NT2/D1 (cell line): ENCODE results near the gene ANKFN1.

Source experiments
- DNase-seq: peaks from one replicate; pipeline ENCODE4 v3.0.0-alpha.2; 2011; ENCODE audit warnings: low read depth, low spot score
- H3K27me3 ChIP-seq: 2 replicates; pipeline ENCODE4 v1.6.0; 2011; ENCODE audit warnings: mild to moderate bottlenecking; ENCODE audit not compliant: insufficient read length, insufficient read depth
- H3K36me3 ChIP-seq: 2 replicates; pipeline ENCODE4 v1.6.1; 2011; ENCODE audit warnings: mild to moderate bottlenecking, low read length, mixed read lengths; ENCODE audit not compliant: insufficient read depth, insufficient read length
- H3K4me1 ChIP-seq: 2 replicates; pipeline ENCODE4 v1.5.1; 2011; ENCODE audit not compliant: insufficient read depth, insufficient read length
- H3K4me3 ChIP-seq: 2 replicates; pipeline ENCODE4 v1.5.1; 2011; ENCODE audit warnings: low read depth; ENCODE audit not compliant: insufficient read length
- H3K9ac ChIP-seq: 2 replicates; pipeline ENCODE4 v1.6.0; 2011; ENCODE audit warnings: low read depth; ENCODE audit not compliant: insufficient read length
- H3K9me3 ChIP-seq: 2 replicates; pipeline ENCODE4 v1.5.1; 2011; ENCODE audit warnings: mild to moderate bottlenecking, low read length; ENCODE audit not compliant: insufficient read depth
- SUZ12 ChIP-seq: IDR thresholded peaks from 2 replicates; pipeline ENCODE4 v1.6.1; 2011; ENCODE audit not compliant: insufficient read length, insufficient read depth; ENCODE audit errors: extremely low read depth
- YY1 ChIP-seq: IDR thresholded peaks from 2 replicates; pipeline ENCODE4 v1.6.1; 2011; ENCODE audit not compliant: insufficient read length, insufficient read depth
- ZNF274 ChIP-seq: IDR thresholded peaks from 2 replicates; pipeline ENCODE4 v1.6.1; 2011; ENCODE audit warnings: mild to moderate bottlenecking, low read depth, low read length

Gene ANKFN1

DNA sequence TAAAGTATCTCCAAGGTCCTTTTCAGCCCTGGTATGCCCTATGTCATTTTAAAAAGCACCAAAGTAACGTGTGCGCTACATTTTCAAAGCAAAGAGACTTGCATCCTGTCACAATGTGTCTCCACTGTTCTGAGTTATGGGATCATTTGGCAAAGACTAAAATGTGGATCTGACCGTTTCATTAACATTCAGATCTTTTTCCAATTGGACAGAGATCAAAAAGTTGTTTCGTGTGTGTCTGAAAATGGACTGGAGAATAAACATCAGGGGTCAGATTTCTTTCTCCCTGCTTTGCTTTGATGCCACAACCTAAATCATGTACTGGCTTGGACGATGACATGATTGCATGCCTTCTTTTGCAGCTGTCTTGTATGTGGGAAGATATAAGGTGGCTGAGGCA lies 304.2 kb downstream of the ANKFN1 start:
- DNase-seq = no peak
- no peak for TF ChIP-seq ZNF274
- H3K4me1 ChIP-seq = no peaks in the 10 kb centered on the region
- no peak overlapping the region for H3K4me3 ChIP-seq
- no peaks in the 10 kb centered on the region for H3K9me3 ChIP-seq
- H3K27me3 ChIP-seq = no peaks in the 10 kb centered on the region
- H3K9ac ChIP-seq = no peak overlapping the region
- H3K36me3 ChIP-seq = no peaks in the 10 kb centered on the region

DNA sequence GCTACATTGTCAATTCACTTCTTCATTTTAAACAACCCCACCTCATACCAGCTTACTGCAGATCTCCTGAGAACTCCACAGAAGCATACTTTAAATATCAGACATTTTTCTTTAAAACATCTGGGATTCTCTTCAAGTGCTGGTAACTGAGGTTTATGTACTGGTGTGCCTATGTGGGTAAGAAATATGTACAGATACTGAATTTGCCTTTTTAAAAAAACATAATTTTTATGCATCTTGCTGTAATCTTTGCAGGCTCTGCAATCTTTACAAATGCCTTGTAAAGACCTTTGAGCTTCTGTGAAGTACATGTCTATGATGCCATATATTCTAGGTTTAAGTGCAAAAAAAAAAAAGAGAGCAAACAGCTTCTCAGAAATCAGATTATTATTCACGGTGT lies 312.6 kb downstream of the ANKFN1 start:
- H3K9ac ChIP-seq = no peak overlapping the region
- H3K4me1 ChIP-seq = no peaks in the 10 kb centered on the region
- TF ChIP-seq YY1 = no peak
- no peak for TF ChIP-seq SUZ12
- TF ChIP-seq ZNF274 = no peak
- no peaks in the 10 kb centered on the region for H3K36me3 ChIP-seq
- no peaks in the 10 kb centered on the region for H3K9me3 ChIP-seq
- DNase-seq = no peak
- H3K27me3 ChIP-seq = no peaks in the 10 kb centered on the region
- H3K4me3 ChIP-seq = no peak overlapping the region

GRCh38 chr17:56468840-56469239 lies 315.6 kb downstream of the ANKFN1 start:
- Histone ChIP-seq H3K9ac (no peak overlapping the region), H3K4me1 (no peaks in the 10 kb centered on the region), H3K9me3 (peaks cover 10% of the 10 kb centered on the region; the same call in 1 of the 2 replicates), H3K4me3 (no peak overlapping the region), H3K27me3 (no peaks in the 10 kb centered on the region), H3K36me3 (no peaks in the 10 kb centered on the region)
- DNase-seq = no peak
- TF ChIP-seq YY1 = no peak

- H3K27me3 ChIP-seq = no peaks in the 10 kb centered on the region
- no peak overlapping the region for H3K9ac ChIP-seq
- H3K9me3 ChIP-seq = peaks cover 10% of the 10 kb centered on the region; the same call in 1 of the 2 replicates
- TF ChIP-seq SUZ12 (no peak), ZNF274 (no peak), YY1 (no peak)
- no peak for DNase-seq
- no peak overlapping the region for H3K4me3 ChIP-seq
- H3K36me3 ChIP-seq = no peaks in the 10 kb centered on the region
- H3K4me1 ChIP-seq = no peaks in the 10 kb centered on the region
These were observed 318.4 kb downstream of the ANKFN1 start for GRCh38 chr17:56471696-56472095.

GRCh38 chr17:56475116-56475515 lies 321.8 kb downstream of the ANKFN1 start:
- H3K36me3 ChIP-seq = no peaks in the 10 kb centered on the region
- no peak for DNase-seq
- H3K4me1 ChIP-seq = no peaks in the 10 kb centered on the region
- peaks cover 10% of the 10 kb centered on the region; the same call in 1 of the 2 replicates for H3K9me3 ChIP-seq
- H3K9ac ChIP-seq = no peak overlapping the region
- TF ChIP-seq YY1 = no peak
- H3K4me3 ChIP-seq = no peak overlapping the region
- H3K27me3 ChIP-seq = no peaks in the 10 kb centered on the region

DNA sequence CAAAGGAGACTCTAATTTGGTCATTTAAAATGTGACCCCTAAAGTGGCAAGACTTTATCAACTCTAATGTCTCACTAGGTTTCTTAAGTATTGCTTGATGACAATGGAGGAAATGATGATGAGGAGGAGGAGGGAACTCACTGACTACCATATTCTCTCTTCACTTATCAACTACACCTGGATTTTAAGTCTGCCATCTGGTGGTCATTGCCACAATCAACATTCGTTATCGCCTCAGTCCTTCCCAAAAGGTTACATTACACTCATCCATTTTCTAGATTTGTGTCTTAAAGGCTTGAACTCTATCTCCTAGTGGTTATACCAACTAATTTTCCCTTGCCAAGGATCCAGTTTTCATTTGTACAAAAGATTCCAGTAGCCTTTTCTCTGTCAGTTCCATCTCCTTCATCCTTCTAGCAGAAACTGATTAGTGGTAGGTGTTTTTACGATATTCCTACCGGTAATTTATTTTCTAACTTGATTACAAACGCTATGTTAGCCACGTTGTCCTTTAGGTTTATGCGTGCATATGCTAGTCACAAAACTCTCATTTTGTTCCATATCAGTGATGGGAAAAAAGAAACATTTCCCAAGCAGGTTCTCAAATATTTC lies 325.7 kb downstream of the ANKFN1 start:
- TF ChIP-seq ZNF274 (no peak), SUZ12 (no peak), YY1 (no peak)
- H3K4me1 ChIP-seq = no peaks in the 10 kb centered on the region
- H3K9ac ChIP-seq = no peak overlapping the region
- no peaks in the 10 kb centered on the region for H3K9me3 ChIP-seq
- H3K27me3 ChIP-seq = no peaks in the 10 kb centered on the region
- no peaks in the 10 kb centered on the region for H3K36me3 ChIP-seq
- peak; percentile 16 for DNase-seq
- no peak overlapping the region for H3K4me3 ChIP-seq

- H3K9ac ChIP-seq = no peak overlapping the region
- TF ChIP-seq SUZ12 (no peak), ZNF274 (no peak), YY1 (no peak)
These were observed 327.2 kb downstream of the ANKFN1 start for GRCh38 chr17:56480501-56480900.

GRCh38 chr17:56481659-56482058 lies 328.4 kb downstream of the ANKFN1 start:
- H3K27me3 ChIP-seq = no peaks in the 10 kb centered on the region
- H3K9me3 ChIP-seq = no peaks in the 10 kb centered on the region
- no peaks in the 10 kb centered on the region for H3K4me1 ChIP-seq
- no peak for DNase-seq
- TF ChIP-seq SUZ12 (no peak), ZNF274 (no peak), YY1 (no peak)
- no peak overlapping the region for H3K9ac ChIP-seq
- H3K36me3 ChIP-seq = no peaks in the 10 kb centered on the region
- no peak overlapping the region for H3K4me3 ChIP-seq

More at GRCh38 chr17:56480501-56480900, 327.2 kb downstream of the ANKFN1 start:
- H3K36me3 ChIP-seq = no peaks in the 10 kb centered on the region
- DNase-seq = no peak
- no peaks in the 10 kb centered on the region for H3K4me1 ChIP-seq
- no peaks in the 10 kb centered on the region for H3K9me3 ChIP-seq
- no peak overlapping the region for H3K4me3 ChIP-seq
- no peaks in the 10 kb centered on the region for H3K27me3 ChIP-seq
